Left lobe of liver (tissue), 2 donors: Measurements from ENCODE around the gene APOF. TPM values are rescaled to one million over a fixed set of nuclear protein-coding genes. Genes with fewer than 3 reads are reported as not detected.
A peak's percentile ranks its signal among the peaks of the same experiment; 100 is the strongest.
"Not testable (repeated sequence)": the region's sequence is repeated elsewhere in the genome, so short reads cannot be mapped to it uniquely, and the experiment has no call there.

ENCODE experiments used
- ATAC-seq: fragments of 200-7000 bp; cut with Tn5 transposase; one replicate; pipeline ENCODE4 v1.9.1; 2020; ENCODE audit warnings: mild to moderate bottlenecking, moderate library complexity
- DNase-seq: peaks from one replicate; pipeline ENCODE4 v3.0.0-alpha.2; 2020; ENCODE audit warnings: low spot score
- total RNA-seq: library from RNA; stranded (reverse); gene quantifications from one replicate; pipeline ENCODE4 v1.2.1, GENCODE V29; 2021
- donor health status: DM: no; HTN: no; CAD: no; lungs with moderate emphysema.
- donor health status: DM: no; HTN: yes; CAD: no.

APOF gene
- total RNA-seq, 1 donor from 2014 or later, result 188 TPM

DNA sequence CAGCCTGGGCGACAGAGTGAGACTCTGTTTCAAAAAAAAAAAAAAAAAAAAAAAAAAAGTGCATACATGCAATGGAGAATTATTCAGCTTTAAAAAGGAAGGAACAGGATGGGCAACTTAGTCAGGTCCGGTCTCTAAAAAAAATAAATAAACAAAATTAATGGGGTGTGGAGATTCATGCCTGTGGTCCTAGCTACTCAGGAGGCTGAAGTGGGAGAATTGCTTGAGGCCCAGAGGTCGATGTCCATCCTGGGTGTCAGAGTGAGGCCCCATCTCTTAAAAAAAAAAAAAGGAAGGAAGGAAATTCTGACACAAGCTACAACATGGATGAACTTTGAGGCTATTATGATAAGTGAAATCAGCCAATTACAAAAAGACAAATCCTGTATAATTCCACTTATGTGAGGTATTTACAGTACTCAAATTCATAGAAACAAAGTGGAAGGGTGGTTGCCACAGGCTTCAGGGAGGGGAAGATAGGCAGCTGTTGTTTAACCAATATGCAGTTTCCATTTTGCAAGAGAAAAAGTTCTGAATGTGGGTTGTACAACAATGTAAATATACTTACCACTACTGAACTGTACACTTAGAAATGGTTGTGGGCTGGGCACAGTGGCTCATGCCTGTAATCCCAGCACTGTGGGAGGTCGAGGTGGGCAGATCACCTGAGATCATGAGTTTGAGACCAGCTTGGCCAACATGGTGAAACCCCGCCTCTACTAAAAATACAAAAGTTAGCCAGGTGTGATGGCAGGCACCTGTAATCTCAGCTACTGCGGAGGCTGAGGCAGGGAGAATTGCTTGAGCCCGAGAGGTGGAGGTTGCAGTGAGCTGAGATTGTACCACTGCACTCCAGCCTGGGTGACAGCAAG, 12.3 kb upstream of the APOF start:
- peak; percentile 35 for DNase-seq
- no peak for ATAC-seq

DNA sequence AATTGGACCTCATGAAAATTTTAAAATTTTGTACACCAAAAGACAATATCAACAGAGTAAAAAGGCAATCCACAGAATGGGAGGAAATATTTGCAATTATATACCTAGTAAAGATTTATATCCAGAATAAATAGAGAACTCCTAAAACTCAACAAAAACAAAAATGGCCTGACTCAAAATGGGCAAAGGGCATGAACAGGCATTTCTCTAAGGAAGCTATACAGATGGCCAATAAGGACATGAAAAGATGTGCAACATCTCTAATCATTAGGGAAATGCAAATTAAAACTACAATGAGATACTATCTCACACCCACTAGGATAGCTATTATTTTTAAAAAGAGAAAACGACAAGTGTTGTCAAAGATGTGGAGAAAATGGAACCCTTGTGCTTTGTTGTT, 10.9 kb upstream of the APOF start:
- no peak for DNase-seq
- no peak for ATAC-seq

- DNase-seq (no peak), ATAC-seq (no peak)
Measured at GRCh38 chr12:56366948-56367347, 4.3 kb upstream of the APOF start.

DNA sequence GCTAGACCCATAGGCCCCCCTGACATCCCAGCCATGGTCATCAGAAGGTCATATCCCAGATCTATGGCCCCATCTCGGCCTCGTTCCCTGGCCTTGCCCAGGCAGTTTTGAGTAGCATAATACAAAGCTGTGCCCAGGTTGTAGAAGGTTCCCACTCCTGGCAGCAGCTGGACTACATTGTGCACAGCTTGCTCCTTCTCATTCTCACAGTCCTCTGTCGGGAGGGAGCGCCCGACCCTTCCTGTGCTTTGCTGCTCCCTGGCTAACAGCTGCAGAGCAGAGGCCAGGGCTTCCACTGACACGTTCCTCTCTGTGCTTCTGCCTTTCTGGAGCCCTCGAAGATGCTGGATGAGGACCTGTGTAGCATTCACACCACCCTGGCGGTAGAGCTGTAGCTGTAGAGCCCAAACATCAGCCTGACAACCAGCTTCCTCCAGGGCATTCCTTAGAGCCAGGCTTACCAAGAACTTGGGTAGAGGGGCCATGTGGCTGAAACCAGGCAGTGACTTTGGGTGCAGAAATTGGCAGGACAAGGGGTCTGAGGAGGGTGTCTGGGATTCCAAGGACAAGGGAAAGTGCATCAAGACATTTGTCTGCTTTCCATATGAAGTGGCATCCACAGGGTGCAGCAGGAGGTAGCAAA, 1.0 kb downstream of the APOF start:
- DNase-seq (peak; percentile 56), ATAC-seq (peak; percentile 11)

- peak; percentile 84 for ATAC-seq
- peak; percentile 100 for DNase-seq
Measured at GRCh38 chr12:56359851-56360767, 2.5 kb downstream of the APOF start, which contains the start of gene STAT2. Gene STAT2 (minus strand): TSS chr12:56360107. CDS start chr12:56356571, 3,536 bp downstream.

DNA sequence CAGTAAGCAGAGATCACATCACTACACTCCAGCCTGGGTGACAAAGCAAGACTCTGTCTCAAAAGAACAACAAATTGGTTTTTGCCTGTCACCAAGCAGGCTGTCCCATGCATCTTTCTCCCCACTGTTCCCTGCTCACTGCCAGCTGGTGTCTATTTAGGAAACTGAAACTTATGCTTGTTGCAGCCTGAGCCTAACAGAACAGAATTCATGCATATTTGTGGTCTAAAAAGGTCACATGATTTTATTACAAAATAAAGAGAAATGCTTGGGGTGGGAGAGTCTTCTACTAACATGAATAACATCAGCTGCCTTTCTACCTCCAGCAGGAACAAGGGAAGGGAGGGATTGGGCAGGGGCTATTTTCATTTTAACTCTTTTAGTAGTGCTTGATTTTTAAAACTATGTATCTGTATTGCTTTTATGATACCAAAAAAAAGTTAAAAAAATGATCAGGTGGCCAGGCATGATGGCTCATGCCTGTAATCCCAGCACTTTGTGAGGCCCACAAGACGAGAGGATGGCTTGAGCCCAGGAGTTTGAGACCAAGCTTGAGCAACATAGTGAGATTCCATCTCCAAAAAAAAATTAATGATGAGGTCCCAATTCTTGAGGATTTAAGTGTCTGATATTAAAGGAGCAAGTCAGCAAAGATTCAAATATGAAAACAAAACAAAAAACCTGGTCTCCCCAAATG, 3.7 kb downstream of the APOF start:
- DNase-seq (no peak), ATAC-seq (no peak)

DNA sequence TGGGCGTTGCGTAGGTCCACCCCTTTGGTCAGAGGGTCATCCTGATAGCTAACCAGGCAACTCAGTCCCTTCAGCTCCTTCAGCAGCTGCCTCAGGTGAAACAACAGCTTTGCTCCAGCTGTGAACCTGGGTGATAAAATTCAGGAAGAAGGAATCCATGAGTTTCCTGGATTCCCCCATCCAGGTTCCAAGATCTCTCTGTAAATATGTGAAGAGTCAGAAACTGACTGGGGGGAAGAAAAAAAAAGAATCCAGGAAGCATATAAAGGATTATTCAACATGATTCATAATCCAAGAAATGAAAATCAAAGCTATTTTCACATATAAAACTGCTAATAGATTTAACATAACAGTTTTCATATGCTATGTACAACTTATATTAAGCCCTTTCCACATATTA, 11.3 kb downstream of the APOF start:
- DNase-seq (no peak), ATAC-seq (no peak)

DNA sequence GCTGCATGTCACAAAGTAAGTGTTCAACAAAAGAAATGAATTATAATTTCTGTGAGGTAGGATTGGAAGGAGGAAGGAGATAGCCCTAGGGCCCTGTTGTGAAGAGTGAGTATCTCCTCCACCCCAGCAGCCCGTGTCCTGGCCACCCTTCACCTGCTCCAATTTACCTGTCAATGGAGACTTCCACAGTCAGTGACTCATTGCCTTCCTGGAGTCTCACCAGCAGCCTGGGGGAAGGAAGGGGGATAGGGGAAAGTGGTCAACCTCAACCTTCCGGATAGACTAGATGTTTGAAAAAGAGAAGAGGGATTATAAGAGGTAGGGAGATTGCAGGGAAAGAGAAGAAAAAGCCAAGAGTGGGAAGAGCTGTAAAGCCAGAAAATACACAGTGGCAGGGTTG, 12.0 kb downstream of the APOF start:
- ATAC-seq, result no peak
- no peak for DNase-seq

GRCh38 chr12:56348776-56349175, 13.9 kb downstream of the APOF start:
- ATAC-seq, result no peak
- no peak for DNase-seq

GRCh38 chr12:56347255-56347654, 15.4 kb downstream of the APOF start:
- not testable (repeated sequence) for DNase-seq, ATAC-seq

DNA sequence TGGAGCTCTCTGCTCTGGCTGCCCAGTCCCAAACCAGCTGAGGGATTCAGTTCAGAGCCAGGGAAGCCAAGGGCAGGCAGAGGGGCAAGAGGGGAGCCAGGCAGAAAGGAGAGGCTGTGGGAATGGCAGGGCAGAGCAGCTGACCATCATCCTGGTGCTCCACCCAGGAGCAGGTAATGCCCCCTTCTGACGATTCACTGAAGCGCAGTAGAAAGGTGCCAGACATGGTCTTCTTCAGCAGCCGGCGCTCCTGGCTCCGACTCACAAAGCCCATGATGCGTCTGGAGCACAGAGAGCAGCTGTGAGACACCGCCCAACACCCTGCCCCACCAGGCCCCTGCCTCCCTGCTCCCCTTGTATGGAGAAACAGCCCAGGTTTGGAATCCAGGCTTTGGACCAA, 16.0 kb downstream of the APOF start:
- DNase-seq (no peak), ATAC-seq (peak; percentile 51)

DNA sequence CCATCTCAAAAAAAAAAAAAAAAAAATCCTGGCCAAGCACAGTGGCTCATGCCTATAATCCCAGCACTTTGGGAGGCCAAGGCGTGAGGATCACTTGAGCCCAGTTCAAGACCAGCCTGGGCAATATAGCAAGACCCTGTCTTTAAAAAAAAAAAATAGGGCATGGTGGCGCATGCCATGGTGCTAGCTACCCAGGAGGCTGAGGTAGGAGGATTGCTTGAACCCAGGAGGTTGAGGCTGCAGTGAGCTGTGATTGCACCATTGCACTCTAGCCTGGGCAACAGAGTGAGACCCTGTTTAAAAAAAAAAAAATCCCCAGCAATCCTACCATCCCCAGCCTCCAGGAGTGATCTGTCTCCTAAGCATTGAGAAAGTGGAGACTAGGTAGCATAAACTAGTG, 20.4 kb downstream of the APOF start:
- not testable (repeated sequence) for ATAC-seq, DNase-seq

GRCh38 chr12:56341616-56342015, 21.0 kb downstream of the APOF start:
- DNase-seq (no peak), ATAC-seq (no peak)

DNA sequence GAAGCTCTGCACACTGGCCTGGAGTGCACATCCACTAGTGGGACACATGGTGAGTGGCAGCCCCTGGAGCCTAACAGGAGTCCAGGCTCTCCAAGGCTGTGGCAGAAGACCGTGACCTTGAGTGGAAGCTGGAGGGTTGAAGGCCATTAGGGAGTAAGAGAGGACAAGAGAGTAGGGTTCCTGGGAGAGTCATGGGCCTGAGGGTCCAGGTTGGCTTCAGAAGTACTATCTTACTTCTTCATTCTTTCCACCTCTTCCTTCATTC, 23.6 kb downstream of the APOF start:
- ATAC-seq (no peak), DNase-seq (no peak)

GRCh38 chr12:56338308-56339157, 24.1 kb downstream of the APOF start, which contains the start of gene IL23A:
Gene IL23A (plus strand): TSS chr12:56338884. CDS start chr12:56339045, 161 bp downstream.
- ATAC-seq, result no peak
- no peak for DNase-seq

- no peak for DNase-seq
- ATAC-seq, result no peak
Measured at GRCh38 chr12:56337753-56338251, 24.9 kb downstream of the APOF start.

- DNase-seq (no peak), ATAC-seq (no peak)
Measured at GRCh38 chr12:56336361-56337167, 26.1 kb downstream of the APOF start.

GRCh38 chr12:56335527-56335926, 27.1 kb downstream of the APOF start:
- ATAC-seq, DNase-seq: not testable (repeated sequence)

DNA sequence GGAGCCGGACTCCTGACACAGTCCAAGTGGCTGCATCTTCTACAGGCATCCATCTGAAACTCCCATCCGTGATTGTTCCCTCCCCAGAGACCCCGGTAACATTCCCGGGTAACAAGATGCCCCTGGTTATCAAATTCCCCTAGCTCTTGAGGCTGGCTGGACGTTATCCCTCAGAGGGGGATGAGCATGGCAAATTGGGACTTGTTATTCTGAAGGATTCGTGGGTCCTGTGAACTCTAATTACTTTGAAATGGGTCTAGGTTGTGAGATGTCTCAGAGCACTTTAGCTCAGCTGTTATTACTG, 28.2 kb downstream of the APOF start:
- ATAC-seq (no peak), DNase-seq (no peak)
